ENCODE data around the gene ELMOD3.

- TF ChIP-seq, protein P1, sequence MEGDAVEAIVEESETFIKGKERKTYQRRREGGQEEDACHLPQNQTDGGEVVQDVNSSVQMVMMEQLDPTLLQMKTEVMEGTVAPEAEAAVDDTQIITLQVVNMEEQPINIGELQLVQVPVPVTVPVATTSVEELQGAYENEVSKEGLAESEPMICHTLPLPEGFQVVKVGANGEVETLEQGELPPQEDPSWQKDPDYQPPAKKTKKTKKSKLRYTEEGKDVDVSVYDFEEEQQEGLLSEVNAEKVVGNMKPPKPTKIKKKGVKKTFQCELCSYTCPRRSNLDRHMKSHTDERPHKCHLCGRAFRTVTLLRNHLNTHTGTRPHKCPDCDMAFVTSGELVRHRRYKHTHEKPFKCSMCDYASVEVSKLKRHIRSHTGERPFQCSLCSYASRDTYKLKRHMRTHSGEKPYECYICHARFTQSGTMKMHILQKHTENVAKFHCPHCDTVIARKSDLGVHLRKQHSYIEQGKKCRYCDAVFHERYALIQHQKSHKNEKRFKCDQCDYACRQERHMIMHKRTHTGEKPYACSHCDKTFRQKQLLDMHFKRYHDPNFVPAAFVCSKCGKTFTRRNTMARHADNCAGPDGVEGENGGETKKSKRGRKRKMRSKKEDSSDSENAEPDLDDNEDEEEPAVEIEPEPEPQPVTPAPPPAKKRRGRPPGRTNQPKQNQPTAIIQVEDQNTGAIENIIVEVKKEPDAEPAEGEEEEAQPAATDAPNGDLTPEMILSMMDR (IDR thresholded peaks at IDR 0.05; ENCODE audit: low read depth, low read length): no peak
- TF ChIP-seq POLR2A (IDR thresholded peaks at IDR 0.05; ENCODE audit: extremely low read depth, insufficient read length): no peak
Measured at GRCh38 chr2:85397925-85398331, 43.4 kb downstream of the ELMOD3 start.

All from NB4 (cell line).